A673 (cell line): ENCODE measurements around the gene RTN1. TPM values are rescaled to one million over a fixed set of nuclear protein-coding genes. Genes with fewer than 3 reads are reported as not detected.

ENCODE experiments used
- BruUV-seq: library from RNA; stranded (reverse); fragments of 400-500 nt; replicated peaks from 2 replicates; lab custom pipeline; 2021; lab: Mats Ljungman, UMichigan
- CTCF ChIA-PET: fragments of 300-600 bp; sonication (Branson Sonifier 250); formaldehyde crosslinking; loops from one replicate; lab custom pipeline; 2022; ENCODE audit warnings: antibody characterized with exemption; lab: Charles Lee
- POLR2A ChIA-PET: fragments of 300-600 bp; sonication (Branson Sonifier 250); formaldehyde crosslinking; loops from one replicate; lab custom pipeline; 2022; ENCODE audit warnings: antibody characterized with exemption; ENCODE audit not compliant: low non-redundant PET; lab: Charles Lee
- DNase-seq: peaks from one replicate; pipeline ENCODE4 v3.0.0-alpha.2; 2015; ENCODE audit warnings: low spot score
- H3K27ac ChIP-seq: fragments of 200-600 bp; sonication (generic); 2 replicates; pipeline ENCODE4 v1.5.1; 2016; ENCODE audit warnings: mixed run types, low read depth, mild to moderate bottlenecking, mixed read lengths, antibody characterized with exemption, low read length; ENCODE audit not compliant: poor library complexity, severe bottlenecking
- H3K27me3 ChIP-seq: fragments of 200-600 bp; sonication (generic); replicated peaks from 2 replicates; pipeline ENCODE4 v1.6.1; 2017; ENCODE audit warnings: mixed run types, low read depth, mild to moderate bottlenecking, mixed read lengths, antibody characterized with exemption, low read length; ENCODE audit not compliant: insufficient read depth, poor library complexity
- H3K36me3 ChIP-seq: fragments of 200-600 bp; sonication (generic); 2 replicates; pipeline ENCODE4 v1.6.1; 2016; ENCODE audit warnings: mixed run types, mild to moderate bottlenecking, mixed read lengths, antibody characterized with exemption, low read length; ENCODE audit not compliant: insufficient read depth, poor library complexity, severe bottlenecking
- H3K4me1 ChIP-seq: fragments of 200-600 bp; sonication (generic); 2 replicates; pipeline ENCODE4 v1.6.1; 2017; ENCODE audit warnings: mixed run types, mild to moderate bottlenecking, mixed read lengths, antibody characterized with exemption, low read length; ENCODE audit not compliant: insufficient read depth, poor library complexity, severe bottlenecking
- H3K4me3 ChIP-seq: fragments of 200-600 bp; sonication (generic); 2 replicates; pipeline ENCODE4 v1.5.1; 2016; ENCODE audit warnings: low read depth, mixed run types, mild to moderate bottlenecking, mixed read lengths, low read length; ENCODE audit not compliant: poor library complexity, severe bottlenecking
- H3K9me3 ChIP-seq: fragments of 200-600 bp; sonication (generic); 2 replicates; pipeline ENCODE4 v1.6.1; 2016; ENCODE audit warnings: mixed run types, low read depth, mild to moderate bottlenecking, mixed read lengths, antibody characterized with exemption, low read length; ENCODE audit not compliant: poor library complexity, severe bottlenecking
- CTCF ChIP-seq: fragments of 300-800, 200-600 bp; sonication (generic); conservative IDR thresholded peaks from 2 replicates; pipeline ENCODE4 v1.5.1; 2017; ENCODE audit warnings: low read depth, mild to moderate bottlenecking, antibody characterized with exemption, low read length, moderate library complexity, mixed read lengths
- EZH2 ChIP-seq: fragments of 200-600 bp; sonication (generic); IDR thresholded peaks from 2 replicates; pipeline ENCODE4 v1.6.1; 2017; ENCODE audit warnings: borderline replicate concordance, low read depth, mild to moderate bottlenecking, mixed read lengths, antibody characterized with exemption, low read length; ENCODE audit not compliant: poor library complexity, severe bottlenecking
- intact Hi-C: fragments of 100-400 bp; cut with micrococcal nuclease; formaldehyde crosslinking; loops from one replicate; pipeline ENCODE4 v1.10.0; 2022; ENCODE audit not compliant: unreplicated experiment
- total RNA-seq: library from RNA; stranded (reverse); gene quantifications from 2 replicates; pipeline ENCODE4 v1.2.3, GENCODE V29; 2021

The RTN1 gene
- total RNA-seq, 1 experiment from 2014 or later = 4.0 TPM

GRCh38 chr14:59869381-59870255 is 958 bp downstream of the RTN1 start:
- Histone ChIP-seq H3K36me3 (no peaks in the 10 kb centered on the region), H3K4me1 (peaks cover 6% of the 10 kb centered on the region), H3K4me3 (peak overlapping the region; percentile 61), H3K9me3 (no peaks in the 10 kb centered on the region), H3K27me3 (peaks cover 70% of the 10 kb centered on the region), H3K27ac (no peak overlapping the region)
- intact Hi-C loops = loop anchor here (5.0 kb wide), 1 partner anchor 37 kb away; no protein-coding TSS in a partner anchor
- POLR2A ChIA-PET = no interaction called here
- no peak for TF ChIP-seq EZH2
- CTCF ChIA-PET = no interaction called here
- no TSS peak for BruUV-seq
- DNase-seq = no peak

GRCh38 chr14:59868021-59868420 is 2.6 kb downstream of the RTN1 start:
- POLR2A ChIA-PET = no interaction called here
- Histone ChIP-seq H3K27me3 (peaks cover 63% of the 10 kb centered on the region), H3K36me3 (no peaks in the 10 kb centered on the region), H3K4me1 (peaks cover 6% of the 10 kb centered on the region), H3K27ac (no peak overlapping the region), H3K4me3 (no peak overlapping the region), H3K9me3 (no peaks in the 10 kb centered on the region)
- TF ChIP-seq CTCF (no peak), EZH2 (no peak)
- CTCF ChIA-PET = no interaction called here
- intact Hi-C loops = no loop called here
- BruUV-seq = no TSS peak
- DNase-seq = no peak

GRCh38 chr14:59863806-59864525 is 6.6 kb downstream of the RTN1 start:
- CTCF ChIA-PET = no interaction called here
- POLR2A ChIA-PET = no interaction called here

More at GRCh38 chr14:59863806-59864525, 6.6 kb downstream of the RTN1 start:
- Histone ChIP-seq H3K27me3 (peaks cover 28% of the 10 kb centered on the region), H3K36me3 (no peaks in the 10 kb centered on the region), H3K9me3 (peaks cover 5% of the 10 kb centered on the region), H3K4me1 (no peaks in the 10 kb centered on the region), H3K4me3 (no peak overlapping the region), H3K27ac (no peak overlapping the region)
- intact Hi-C loops = no loop called here
- no peak for TF ChIP-seq EZH2
- no peak for TF ChIP-seq CTCF
- DNase-seq = no peak
- no TSS peak for BruUV-seq
